Measurements from ENCODE around the gene GOLIM4.

Gene GOLIM4

GRCh38 chr3:168096210-168096652, 507 bp upstream of the GOLIM4 start:
- peak; percentile 89 for DNase-seq (ENCODE audit: low read depth)

GRCh38 chr3:168094877-168095610, 680 bp downstream of the GOLIM4 start:
- DNase-seq (ENCODE audit: low read depth): peak; percentile 52

DNA sequence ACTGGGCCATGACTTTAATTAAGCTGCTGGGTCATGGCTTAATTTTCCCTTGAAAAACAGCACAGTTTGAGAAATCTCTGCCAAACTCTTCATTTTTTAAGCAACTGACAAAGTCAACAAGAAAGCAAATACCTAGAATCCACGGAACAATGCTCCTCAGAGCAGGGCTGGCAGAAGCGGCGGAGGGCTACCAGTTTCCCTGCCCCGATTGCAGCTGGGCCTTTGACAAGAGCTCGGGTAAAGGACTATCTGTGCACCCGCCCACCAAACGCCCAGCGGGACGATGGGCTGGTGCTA, 1.2 kb downstream of the GOLIM4 start:
- no peak for DNase-seq (ENCODE audit: low read depth)

GRCh38 chr3:168093790-168094189, 1.9 kb downstream of the GOLIM4 start:
- no peak for DNase-seq (ENCODE audit: low read depth)

- DNase-seq (ENCODE audit: low read depth): no peak
Observed at GRCh38 chr3:168093229-168093628, 2.5 kb downstream of the GOLIM4 start.

DNA sequence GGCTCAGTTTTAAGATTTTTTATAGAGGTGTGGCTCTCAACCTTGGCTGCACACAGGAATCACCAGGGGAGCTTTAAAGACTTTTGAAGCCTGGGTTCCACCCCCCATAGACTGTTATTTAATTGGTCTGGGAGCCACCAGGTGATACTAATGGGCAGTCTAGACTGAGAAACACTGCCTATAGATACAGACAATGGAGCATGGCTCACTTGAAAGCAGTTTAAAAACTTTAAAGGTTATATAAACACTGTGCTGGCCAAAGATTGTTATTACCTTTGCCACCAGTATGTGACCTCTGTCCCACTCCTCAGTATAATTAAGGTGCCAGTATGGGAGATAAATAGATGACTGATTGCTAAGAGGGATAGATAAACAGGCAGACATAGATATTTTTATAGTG, 3.8 kb downstream of the GOLIM4 start:
- no peak for DNase-seq (ENCODE audit: low read depth)

DNA sequence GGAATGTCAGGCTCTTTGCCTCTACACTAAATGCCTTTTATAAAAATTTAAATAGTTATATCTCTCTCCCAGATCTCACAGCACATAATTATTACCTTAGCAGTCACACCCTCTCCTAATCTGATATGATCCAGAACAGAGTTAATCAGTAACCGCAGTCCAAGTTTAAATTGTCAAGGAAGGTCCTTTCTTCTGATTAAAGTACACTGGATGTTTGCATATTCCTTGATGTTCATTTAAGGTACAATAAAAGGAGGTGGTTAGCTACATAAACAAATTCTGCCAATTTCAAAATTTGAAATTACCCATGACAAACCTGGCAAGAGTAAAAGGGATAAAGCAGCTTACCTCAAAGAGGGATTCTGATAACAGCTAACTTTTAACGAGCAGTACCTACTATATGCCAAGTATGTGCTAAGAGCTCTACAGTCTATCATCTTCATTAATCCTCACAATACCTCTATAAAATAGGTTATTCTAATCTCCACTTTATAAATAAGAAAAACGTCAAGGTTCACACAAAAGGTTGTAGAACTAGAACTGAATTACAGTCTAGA, 4.3 kb downstream of the GOLIM4 start:
- DNase-seq (ENCODE audit: low read depth): no peak

GRCh38 chr3:168090306-168091085, 5.2 kb downstream of the GOLIM4 start:
- no peak for DNase-seq (ENCODE audit: low read depth)

- no peak for DNase-seq (ENCODE audit: low read depth)
Observed at GRCh38 chr3:168089179-168089771, 6.4 kb downstream of the GOLIM4 start.

DNA sequence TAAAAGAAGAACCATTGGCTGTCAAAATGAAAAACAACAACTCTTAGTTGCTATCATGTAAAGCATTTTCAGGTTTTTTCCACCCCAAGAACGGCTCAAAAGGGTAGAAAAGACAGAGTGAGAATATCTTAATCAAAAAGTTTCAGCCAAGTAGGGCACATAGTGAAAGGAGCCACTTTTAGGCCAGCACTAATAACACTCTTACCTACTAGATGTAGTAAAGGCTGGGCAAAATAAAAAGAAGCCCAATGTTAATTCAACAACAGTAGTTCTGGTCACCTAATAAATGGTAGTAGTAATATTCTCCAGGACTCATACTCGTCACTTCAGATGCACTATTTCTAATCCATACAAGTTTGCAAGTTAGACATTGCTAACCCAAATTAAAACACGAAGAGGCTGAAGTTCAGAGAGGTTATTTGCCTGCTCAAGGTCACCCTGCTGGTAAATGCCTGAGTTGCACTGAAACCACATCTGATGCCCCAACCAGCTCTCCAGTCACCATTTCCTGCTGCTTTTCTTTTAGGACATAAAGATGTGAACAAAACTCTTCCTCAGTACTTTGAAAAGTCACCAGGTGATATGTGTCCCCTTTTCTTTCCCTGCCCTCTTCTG, 7.5 kb downstream of the GOLIM4 start:
- no peak for DNase-seq (ENCODE audit: low read depth)

- no peak for DNase-seq (ENCODE audit: low read depth)
Observed at GRCh38 chr3:168087539-168087938, 8.2 kb downstream of the GOLIM4 start.

DNA sequence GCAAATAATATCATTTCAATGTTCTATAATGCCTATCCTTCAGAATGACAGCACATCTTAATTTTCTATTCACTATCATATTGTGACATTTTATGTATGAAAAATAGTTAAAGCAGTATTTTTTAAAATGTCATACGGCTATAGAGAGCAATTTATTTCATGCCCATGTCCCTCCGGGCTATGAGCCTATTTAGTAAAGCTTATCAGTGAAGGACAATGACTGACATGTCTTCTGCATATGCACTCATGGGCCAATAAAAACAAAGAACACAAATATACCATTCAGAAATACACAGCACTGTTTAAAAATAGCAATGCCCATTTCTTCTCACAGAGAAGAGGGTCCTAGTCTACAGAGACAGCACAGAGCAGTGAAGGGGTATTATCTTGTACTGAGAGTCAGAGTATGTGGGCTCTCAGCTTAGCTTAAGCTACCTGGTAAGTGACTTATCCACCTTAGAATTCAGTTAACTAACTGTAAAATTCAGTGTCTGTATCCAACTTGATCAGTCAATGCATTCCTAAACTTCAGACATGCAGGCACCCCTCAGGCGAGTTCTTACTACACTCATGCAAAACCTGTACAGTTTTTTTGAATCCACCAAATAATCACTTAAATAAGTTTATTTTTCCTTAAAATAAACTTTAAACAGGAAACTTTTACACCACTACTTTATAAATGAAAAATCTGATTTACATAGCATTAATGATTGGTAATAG, 9.0 kb downstream of the GOLIM4 start:
- DNase-seq (ENCODE audit: low read depth): no peak

GRCh38 chr3:168085491-168086119, 10.1 kb downstream of the GOLIM4 start:
- DNase-seq (ENCODE audit: low read depth): no peak

GRCh38 chr3:168083906-168084305, 11.8 kb downstream of the GOLIM4 start:
- no peak for DNase-seq (ENCODE audit: low read depth)

- no peak for DNase-seq (ENCODE audit: low read depth)
Observed at GRCh38 chr3:168081856-168082255, 13.9 kb downstream of the GOLIM4 start.

- no peak for DNase-seq (ENCODE audit: low read depth)
Observed at GRCh38 chr3:168081171-168081771, 14.5 kb downstream of the GOLIM4 start.

GRCh38 chr3:168080499-168081170, 15.1 kb downstream of the GOLIM4 start:
- no peak for DNase-seq (ENCODE audit: low read depth)

DNA sequence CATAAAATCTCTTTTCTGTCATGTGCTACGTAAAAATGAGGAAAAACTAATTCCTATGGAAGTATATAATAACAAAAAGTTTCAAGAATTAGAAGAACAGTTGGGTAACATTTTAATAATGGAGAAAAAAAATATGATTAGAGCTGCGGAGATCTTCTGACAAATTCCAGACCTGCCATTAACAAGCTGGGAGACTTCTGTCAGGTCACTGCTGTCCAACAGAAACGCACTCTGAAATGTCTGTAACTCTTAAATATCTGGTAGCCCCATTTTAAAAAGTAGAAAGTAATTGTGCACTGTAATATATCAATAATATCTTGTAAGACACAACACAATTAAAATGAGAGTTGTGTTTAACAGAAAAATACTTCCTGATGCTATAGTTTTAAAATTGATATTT, 15.7 kb downstream of the GOLIM4 start:
- no peak for DNase-seq (ENCODE audit: low read depth)

DNA sequence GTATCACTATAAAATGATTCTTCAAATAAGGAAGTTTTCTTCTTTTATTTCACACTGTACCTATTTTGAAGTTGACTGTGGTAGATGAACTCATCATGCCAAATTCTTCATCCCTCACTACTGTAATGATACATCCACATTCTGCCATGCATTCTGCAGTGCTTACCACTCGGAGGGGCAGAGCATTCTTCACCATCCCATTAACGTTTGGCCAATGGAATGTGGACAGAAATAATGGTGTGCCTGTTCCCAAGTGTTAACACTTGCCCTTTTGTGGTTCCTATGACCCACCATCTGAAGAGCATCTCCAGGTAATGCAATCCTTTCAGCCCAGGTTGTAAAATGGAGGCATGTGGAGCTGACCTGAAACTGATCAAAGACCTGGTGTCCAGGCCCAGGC, 18.6 kb downstream of the GOLIM4 start:
- no peak for DNase-seq (ENCODE audit: low read depth)

DNA sequence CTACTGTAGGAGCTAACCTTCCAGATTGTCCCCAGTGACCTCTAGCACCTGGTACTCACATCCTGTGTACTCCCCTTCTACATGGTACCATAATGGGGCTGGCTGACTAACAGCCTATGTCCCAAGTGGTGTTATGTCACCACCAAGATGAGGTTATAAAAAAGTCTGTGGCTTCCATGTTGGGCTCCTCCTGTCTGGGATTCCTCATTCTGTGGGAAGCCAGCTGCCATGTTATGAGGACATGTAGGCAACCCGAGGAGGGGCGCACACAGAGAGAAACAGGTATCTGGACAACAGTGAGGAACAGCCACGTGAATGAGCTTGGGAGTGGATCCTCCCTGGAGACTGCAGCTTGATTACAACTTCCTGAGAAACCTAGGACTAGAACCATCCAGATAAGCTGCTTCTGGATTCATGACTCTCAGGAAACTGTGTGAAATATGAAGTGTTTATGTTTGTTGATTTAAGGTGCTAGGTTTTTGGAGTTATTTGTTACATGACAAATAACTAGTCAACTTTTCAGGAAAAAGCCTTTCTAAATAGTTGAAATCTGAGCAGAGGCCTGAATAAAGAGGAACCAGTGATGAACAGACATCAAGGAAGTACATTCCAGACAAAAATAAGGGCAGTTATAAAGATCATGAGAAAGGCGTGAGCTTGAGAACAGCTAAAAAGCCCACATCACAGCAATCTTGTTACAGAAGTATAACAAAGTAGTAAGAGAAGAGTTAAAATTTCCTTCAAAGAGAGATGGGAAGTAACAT, 21.7 kb downstream of the GOLIM4 start:
- DNase-seq (ENCODE audit: low read depth): no peak
